Bone marrow (tissue), 2 donors: ENCODE data around the gene ARIH2.
"Not testable (repeated sequence)": the region's sequence is repeated elsewhere in the genome, so short reads cannot be mapped to it uniquely, and the experiment has no call there.

Experiments
- DNase-seq, 2 donors: peaks; one replicate each; lab custom pipeline; 2025; lab: John Stamatoyannopoulos, UW

ARIH2 gene

GRCh38 chr3:49004352-49005302 is 86.0 kb downstream of the ARIH2 start:
- DNase-seq = no peak

DNA sequence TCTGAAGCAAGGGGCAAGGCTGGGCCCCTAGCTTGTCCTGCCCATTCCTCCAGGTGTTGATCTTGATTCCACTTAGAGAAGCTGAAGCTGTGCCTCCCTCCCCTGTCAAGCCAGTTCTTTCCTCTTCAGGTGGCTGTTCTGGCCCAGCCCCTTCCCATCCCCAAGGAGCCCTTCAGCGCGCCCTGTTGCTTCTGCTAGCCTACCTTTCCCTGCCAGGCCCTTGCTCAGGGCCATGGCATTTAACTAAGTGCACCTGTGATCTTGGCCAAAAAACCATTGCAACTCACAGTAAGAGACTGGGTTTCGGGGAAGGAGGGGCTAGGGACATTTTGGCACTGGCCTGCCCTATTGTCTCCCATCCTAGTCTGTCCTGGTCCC is 86.7 kb downstream of the ARIH2 start:
- no peak for DNase-seq

DNA sequence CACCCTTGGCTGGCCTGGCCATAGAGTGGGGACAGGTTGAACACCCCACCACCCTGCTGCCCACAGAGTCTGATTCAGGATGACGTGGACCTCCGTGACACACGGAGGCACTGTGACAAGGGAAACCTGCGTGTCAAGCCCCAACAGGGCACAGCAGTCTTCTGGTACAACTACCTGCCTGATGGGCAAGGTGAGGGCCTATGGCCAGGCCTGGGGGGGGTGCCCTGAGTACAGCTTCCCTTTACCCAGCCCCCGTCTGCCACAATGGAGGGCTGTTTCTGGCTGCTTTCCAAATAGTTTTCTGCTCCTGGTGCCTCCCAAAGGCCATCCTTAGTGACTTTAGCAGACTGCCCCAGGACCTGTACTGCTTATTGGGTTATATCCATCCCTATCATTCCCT is 87.4 kb downstream of the ARIH2 start:
- DNase-seq = no peak

DNA sequence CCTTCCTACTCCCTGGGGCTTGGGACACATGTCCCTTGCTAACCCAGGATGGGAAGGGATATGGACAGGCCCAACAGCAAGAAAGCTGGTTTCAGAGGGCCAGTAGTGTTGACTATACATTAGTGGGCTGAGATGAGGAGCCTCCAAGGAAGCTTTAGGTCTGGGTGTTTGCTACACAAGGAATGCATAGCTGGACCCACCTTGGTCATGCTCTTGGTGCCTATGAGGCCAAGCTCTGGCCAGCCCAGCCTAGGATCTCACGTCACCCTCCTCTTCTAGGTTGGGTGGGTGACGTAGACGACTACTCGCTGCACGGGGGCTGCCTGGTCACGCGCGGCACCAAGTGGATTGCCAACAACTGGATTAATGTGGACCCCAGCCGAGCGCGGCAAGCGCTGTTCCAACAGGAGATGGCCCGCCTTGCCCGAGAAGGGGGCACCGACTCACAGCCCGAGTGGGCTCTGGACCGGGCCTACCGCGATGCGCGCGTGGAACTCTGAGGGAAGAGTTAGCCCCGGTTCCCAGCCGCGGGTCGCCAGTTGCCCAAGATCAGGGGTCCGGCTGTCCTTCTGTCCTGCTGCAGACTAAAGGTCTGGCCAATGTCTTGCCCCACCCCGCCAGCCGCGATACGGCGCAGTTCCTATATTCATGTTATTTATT is 87.9 kb downstream of the ARIH2 start:
- DNase-seq = no peak

DNA sequence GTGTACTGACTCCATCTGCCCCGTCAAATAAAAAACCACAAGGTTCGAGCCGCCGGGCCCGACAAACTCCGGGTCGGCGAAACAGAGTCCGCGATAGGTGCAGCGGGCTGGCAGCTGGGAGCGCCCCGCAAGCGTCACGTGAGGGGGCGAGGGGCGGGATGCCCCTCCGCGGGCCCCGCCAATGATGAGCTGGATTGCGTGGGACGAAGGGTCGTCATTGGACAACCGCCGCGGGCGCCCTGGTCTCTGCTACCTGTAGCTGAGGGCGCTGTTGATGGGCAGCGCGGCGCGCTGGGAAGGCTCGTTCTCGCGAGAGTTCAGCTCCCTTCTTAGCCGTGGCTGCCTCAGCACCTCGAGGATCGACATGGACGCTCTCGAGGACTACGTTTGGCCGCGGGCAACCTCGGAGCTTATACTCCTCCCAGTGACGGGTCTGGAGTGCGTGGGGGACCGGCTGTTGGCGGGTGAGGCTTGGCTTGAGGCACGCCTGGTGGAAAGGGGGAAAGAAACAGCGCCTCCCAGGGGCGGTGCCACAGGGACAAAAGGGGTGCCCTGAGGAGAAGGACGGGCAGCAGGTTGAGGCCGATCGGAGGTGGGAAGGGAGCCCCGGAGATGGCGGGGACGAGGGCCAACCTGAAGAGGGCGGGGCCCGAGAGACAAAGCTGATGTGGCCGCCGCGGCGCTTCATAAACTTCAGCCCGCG is 88.6 kb downstream of the ARIH2 start, which contains the start of gene WDR6:
TSS of gene WDR6 (plus strand) at position 324 of the 703 bp plus-strand sequence. CDS start at position 365, 41 bp downstream.
- DNase-seq = peak; percentile 92 to 96

GRCh38 chr3:49007771-49008528 is 89.3 kb downstream of the ARIH2 start:
- peak; percentile 35 to 92 for DNase-seq

GRCh38 chr3:49008627-49009026 is 90.0 kb downstream of the ARIH2 start:
- not testable (repeated sequence) for DNase-seq

GRCh38 chr3:49009396-49009795 is 90.8 kb downstream of the ARIH2 start:
- DNase-seq = no peak

GRCh38 chr3:49012441-49013017 is 93.9 kb downstream of the ARIH2 start:
- DNase-seq = no peak

- no peak for DNase-seq
These were observed 94.6 kb downstream of the ARIH2 start for GRCh38 chr3:49013113-49013737.

DNA sequence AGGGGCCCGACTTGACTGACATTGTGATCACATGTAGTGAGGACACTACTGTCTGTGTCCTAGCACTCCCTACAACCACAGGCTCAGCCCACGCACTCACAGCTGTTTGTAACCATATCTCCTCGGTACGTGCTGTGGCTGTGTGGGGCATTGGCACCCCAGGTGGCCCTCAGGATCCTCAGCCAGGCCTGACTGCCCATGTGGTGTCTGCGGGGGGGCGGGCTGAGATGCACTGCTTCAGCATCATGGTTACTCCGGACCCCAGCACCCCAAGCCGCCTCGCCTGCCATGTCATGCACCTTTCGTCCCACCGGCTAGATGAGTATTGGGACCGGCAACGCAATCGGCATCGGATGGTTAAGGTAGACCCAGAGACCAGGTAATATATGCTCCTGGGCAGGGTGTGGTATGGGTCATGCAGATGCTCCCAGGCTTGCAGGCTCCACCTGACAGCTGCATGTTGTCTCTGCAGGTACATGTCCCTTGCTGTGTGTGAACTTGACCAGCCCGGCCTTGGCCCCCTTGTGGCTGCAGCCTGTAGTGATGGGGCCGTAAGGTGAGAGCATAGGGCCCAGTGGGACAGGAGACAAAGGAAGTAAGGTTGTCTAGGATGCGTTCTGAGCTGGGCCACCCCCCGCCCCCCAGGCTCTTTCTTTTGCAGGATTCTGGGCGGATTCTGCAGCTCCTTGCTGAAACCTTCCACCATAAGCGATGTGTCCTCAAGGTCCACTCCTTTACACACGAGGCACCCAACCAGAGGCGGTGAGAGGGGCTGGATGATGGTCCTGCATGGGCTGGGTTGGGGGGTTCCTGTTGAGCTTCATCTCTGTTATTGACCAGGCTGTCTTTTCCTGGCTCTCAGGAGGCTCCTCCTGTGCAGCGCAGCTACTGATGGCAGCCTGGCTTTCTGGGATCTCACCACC is 95.4 kb downstream of the ARIH2 start:
- DNase-seq = peak in 1 of 2 donors; percentile 19

- DNase-seq = no peak
These were observed 96.4 kb downstream of the ARIH2 start for GRCh38 chr3:49015072-49015471.

- no peak for DNase-seq
These were observed 97.1 kb downstream of the ARIH2 start for GRCh38 chr3:49015765-49016164.

- no peak for DNase-seq
These were observed 98.0 kb downstream of the ARIH2 start for GRCh38 chr3:49016414-49017228.

DNA sequence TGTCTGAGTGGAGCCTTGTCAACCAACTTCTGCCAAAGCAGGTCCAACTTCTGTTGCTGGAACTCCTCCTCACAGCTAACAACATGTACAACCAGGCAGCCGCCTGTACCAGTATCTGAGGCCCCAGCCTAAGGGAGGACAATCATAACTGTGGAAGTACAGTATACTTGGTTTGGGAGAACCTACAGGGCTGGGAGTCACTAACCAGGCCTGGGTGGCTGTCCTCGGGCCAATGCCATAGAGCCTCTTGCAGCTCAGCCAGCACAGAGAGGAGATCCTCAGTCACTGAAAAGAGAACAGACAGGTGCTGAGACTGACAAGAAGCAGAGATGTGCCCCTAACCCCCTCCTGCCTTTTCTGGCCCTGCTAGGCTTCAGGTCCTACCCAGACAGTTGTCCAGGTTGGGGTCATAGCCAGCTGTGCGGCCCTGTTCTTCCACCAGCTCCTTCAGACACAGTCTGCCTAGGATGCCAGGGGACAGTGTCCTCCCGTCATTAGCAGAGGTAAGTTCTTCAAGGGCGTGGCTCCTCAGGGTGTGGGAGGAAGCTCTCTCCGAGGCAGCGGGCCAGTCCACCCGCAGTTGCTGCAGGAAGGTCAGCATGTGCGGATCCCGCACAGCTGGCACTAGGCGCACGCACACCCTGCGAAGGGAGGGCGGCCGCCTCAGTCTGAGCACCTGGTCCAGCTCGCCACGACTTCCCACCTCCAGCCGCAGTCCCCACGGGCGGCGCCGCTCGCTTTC is 98.8 kb downstream of the ARIH2 start:
- no peak for DNase-seq

DNA sequence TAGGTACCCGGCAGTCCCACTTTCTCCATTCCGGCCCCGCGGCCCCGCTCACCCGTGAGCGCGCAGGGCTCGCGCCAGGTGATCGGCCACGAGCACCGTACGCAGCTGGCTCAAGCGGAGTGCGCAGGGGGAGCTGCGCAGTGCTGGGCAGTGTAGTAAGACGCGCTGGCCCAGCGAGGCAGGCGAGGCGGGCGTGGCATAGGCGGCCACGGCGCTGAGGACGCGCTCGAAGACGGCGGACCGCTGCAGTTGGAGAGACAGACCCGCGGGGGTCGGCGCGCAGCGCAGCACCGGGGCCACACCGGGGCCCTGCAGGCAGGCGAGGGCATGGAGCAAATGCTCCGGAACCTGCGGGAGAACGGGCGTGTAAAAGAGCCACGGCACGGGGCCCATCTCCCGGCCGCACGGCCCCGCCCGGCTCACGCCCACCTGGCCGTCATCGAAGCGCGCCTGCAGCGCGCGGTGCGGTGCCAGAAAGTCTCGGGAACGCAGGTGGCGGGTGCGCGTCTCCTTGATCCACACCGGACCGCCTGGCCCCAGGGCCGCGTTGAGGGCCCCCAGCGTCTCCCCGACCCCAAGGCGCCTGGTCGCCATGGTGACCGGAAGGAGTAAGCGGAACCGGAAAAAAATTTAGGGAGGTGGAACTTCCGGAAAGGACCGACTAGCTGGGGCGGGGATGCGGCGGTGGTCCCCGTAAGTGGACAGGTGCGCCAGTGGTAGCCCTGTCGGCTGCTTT is 99.5 kb downstream of the ARIH2 start, which contains the start of gene DALRD3:
TSS of gene DALRD3 (minus strand) at position 610 of the 736 bp plus-strand sequence. CDS start at position 594, 16 bp downstream.
- DNase-seq = peak; percentile 34 to 71

GRCh38 chr3:49018707-49019006 is 100.0 kb downstream of the ARIH2 start:
- DNase-seq = no peak

- DNase-seq = no peak
These were observed 101.3 kb downstream of the ARIH2 start for GRCh38 chr3:49019941-49020329.
